Hindlimb muscle (tissue), 1 donor: ENCODE data around the gene MAP3K13. TPM values are rescaled to one million over a fixed set of nuclear protein-coding genes. Genes with fewer than 3 reads are reported as not detected.

Source experiments
- DNase-seq: peaks from one replicate; pipeline ENCODE4 v3.0.0-alpha.2; 2013
- polyA plus RNA-seq: library from polyadenylated mRNA; unstranded; fragments of 120-200 nt; gene quantifications from one replicate; pipeline ENCODE4 v1.2.1, GENCODE V29; 2013; ENCODE audit not compliant: insufficient read length

Gene MAP3K13
- polyA plus RNA-seq, 1 donor = 14.0 TPM

DNA sequence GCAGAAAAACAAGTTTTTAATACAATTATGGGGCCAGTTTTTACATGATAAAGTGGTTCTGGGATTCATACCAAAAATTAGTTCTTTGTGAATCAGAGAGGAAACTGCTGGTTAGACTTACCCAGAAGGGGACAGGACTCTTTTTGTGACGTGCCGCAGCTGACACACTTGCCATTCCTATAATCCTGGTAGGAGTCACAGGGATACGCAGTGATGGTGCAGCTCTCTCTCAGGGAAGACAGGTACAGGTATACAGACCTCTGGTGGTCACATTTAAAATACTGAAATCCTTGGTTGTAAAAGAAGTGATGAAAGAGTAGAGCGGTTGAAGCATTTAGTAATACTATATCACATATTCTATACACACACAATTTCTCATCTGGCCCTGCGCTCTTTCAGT lies 156.1 kb downstream of the MAP3K13 start:
- no peak for DNase-seq

DNA sequence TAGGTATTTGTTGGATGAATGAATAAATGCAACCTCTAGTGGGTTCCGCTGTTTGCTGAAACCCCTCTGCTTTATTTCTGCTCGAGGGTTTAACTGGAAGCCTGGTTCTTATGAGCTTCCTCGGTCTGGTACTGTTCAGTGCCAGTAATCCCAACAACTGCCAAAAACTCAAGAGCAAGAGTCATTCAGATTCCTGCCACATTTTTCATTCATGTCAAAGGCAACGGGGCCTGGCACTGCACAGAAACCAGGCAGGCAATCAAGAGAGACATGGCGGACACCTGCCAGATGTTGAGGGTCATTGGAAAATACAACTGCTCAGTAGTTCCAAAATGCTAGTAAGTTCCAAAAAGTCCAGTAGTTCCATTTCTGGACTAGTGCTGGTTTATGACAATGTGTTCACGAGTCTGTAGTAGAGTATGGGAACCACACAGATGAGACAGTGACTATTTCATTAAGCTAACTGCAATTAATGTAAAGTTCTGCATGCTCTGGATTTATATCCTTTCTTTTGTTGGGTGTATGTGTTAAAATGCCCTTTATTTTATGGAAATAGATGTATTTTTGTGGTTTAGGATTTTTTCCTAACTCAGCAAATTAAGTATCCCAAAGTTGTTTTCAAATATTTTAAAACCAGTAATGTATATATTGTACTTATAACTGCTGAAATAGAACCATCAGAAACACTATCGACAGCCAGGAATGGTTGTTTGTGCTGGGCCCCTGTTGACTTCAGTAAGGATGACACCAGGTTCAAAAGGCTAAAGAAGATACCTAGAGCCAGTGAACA lies 158.6 kb downstream of the MAP3K13 start:
- no peak for DNase-seq

DNA sequence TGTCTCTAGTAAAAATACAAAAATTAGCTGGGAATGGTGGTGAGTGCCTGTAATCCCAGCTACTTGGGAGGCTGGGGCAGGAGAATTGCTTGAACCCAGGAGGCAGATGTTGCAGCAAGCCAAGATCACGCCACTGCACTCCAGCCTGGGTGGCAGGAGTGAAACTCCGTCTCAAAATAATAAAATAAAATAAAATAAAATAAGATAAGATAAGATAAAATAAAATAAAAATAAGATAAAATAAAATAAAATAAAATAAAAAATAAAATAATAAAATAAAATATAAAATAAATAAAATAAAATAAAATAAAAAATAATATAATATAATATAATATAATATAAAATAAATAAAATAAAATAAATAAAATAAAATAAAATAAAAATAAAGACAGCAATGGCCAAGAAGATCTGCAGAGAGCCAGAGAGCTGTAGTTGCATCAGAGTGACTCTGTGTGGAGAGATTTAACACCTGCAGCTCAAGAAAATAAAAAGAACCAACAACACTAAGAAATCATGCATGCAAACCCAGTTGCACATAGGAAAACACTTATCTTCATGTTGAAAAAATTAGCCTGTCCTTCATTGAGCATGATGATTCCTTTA lies 163.5 kb downstream of the MAP3K13 start:
- no peak for DNase-seq

DNA sequence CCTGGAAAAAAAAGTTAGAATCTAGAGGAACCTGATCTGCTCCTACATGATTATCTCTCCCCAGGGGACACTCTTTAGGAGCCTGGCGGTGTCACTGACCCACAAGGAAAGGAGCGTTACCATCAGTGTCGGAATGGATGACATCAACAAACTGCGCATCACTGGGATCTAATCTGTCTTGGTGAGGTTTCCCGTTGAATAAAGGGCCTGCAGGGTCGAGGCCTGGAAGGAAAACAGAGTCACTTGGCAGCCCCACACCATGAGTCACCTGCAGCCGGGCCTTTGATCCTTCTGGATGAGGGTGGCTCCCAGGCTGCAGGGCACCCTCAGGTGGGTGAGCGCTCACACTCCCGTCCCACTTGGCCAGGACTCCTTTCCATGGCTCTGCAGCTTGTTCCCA lies 164.4 kb downstream of the MAP3K13 start:
- no peak for DNase-seq

DNA sequence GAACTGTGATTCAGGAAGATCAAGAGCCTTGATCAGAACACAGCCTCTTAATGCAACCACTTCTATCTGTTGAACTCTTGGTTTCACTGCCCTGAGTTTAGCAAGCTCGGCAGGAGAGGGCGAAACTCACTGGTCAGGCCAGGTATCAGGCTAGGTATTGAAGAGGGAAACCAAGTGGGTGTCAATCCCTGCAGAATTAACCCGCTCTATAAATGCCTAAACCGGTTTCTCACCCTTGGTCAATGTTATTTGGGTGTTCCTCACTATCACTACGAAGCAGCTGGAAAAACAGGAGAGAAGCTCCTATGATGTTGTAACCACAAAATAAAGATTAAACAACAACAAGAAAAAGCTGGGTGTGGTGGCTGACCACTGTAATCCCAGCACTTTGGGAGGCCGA lies 165.6 kb downstream of the MAP3K13 start:
- DNase-seq = no peak

DNA sequence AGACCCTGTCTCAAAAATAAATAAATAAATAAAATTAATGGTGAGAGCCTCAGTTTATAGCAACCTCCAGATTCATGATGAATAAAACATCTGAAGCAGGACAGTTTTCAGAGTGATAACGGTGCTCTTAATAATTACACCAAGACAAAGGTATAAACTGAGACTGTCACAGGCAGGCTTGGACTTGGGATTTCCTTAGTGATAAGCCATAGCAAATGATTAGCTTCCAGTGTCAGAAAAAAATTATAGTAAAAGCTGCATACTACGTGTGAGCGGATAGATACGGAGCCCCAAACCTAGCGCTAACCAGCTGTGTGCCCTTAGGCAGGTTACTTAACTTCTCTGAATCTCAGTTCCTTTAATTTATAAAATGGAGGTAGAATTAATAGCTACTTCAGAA lies 167.9 kb downstream of the MAP3K13 start:
- DNase-seq = no peak

DNA sequence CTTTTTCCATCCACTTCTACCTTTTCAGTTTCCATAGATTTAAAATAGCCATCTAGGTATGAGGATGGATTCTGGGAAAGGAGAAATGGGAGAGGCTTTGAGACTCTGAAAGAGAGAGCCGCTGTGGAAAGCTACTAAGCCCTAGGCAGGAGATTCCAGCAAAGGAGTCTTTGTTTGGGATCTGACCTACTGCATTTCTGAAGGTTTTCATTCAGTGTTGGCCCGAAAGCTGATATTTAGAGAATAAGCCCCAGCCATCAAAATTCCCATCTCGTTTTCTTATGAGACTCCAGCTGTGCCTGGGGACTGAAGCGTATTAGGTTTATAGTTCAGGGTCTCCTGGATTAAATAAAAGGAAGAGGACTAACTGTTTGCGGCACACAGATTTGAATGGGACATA lies 170.0 kb downstream of the MAP3K13 start:
- DNase-seq = no peak

DNA sequence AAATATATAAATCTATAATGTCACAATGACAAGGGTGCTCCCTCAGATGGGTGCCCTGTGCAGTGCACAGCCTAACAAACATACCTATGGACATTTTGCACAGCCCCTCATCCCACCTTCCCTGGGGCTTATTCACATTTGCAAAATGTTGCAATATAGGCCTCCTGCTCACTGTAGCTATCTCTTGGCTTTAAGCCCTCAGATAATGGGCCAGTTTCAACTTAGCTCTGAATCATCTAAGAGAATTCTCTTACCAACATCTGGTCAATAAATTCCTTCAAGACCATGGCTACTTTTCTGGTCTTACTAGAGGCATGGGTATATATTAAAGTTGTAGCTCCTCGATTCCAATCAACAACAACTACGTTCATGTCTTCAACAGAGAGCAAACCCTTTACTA lies 171.6 kb downstream of the MAP3K13 start:
- DNase-seq = no peak

DNA sequence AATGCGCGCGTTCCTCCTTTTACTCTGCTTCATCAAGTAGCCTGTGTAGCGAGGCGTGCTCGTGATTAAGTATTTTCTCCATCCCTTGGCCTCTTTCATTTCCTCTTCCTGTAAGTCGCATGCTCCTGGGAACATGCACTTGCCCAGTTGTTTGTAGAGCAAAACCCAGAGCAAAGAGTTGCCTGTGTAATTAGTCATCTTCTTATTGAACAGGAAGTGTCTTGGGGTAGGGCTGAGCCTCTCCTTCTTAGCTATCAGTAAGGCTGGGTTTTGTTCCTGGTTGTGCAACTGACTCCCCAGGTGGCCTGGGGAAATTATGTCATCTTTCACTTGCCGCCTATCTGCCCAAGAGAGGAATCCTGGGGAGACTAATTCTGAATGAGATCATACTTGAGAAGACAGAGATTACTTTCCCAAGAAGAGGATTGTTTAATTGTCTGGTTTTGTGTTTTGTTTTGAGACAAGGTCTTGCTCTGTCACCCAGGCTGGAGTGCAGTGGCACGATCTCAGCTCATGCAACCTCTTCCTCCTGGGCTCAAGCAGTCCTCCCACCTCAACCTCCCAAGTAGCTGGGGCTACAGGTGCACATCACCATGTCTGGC lies 174.5 kb downstream of the MAP3K13 start:
- DNase-seq = peak; percentile 10

Other genes starting within 250 kb of the MAP3K13 start
- gene C3orf70, start 210.1 kb upstream of the MAP3K13 start, polyA plus RNA-seq = 3.5 TPM
- 3.2 TPM for gene EHHADH, start 109.1 kb upstream of the MAP3K13 start, polyA plus RNA-seq
- gene TMEM41A, start 135.9 kb downstream of the MAP3K13 start, polyA plus RNA-seq = 18.3 TPM
- 0.25 TPM for gene LIPH, start 189.5 kb downstream of the MAP3K13 start, polyA plus RNA-seq
- 35.3 TPM for gene SENP2, start 223.2 kb downstream of the MAP3K13 start, polyA plus RNA-seq